Measurements from ENCODE around the gene COLEC11.

COLEC11 gene

GRCh38 chr2:3654531-3655225 is 59.8 kb downstream of the COLEC11 start (continued):
- TF ChIP-seq ZNF121 (tag by site-specific recombination; IDR thresholded peaks at IDR 0.05) = no peak
- no peak for TF ChIP-seq GLI4 (tag by site-specific recombination; IDR thresholded peaks at IDR 0.05)
- TF ChIP-seq HOXA7 (CRISPR knock-in tag; IDR thresholded peaks at IDR 0.05; ENCODE audit: borderline replicate concordance) = no peak
- no peak for TF ChIP-seq ZNF211 (tag by site-specific recombination; IDR thresholded peaks at IDR 0.05; ENCODE audit: low read depth)
- no peak for TF ChIP-seq ZNF747 (tag by site-specific recombination; IDR thresholded peaks at IDR 0.05)
- TF ChIP-seq ZNF560 (tag by site-specific recombination; IDR thresholded peaks at IDR 0.05; ENCODE audit: borderline replicate concordance) = no peak
- TF ChIP-seq ZSCAN23 (tag by site-specific recombination; IDR thresholded peaks at IDR 0.05) = no peak
- TF ChIP-seq ZBTB8A (tag by site-specific recombination; IDR thresholded peaks at IDR 0.05) = no peak
- no peak for TF ChIP-seq ZNF530 (tag by site-specific recombination; IDR thresholded peaks at IDR 0.05; ENCODE audit: low read depth)

- ChIA-PET CTCF (interaction anchor here (0.5 to 5.8 kb wide), 4 partner anchors 9 to 233 kb away, joined by 3 to 27 read pairs (median 4); no protein-coding TSS in a partner anchor), POLR2A (no interaction called here)
- Histone ChIP-seq H3K4me1 (ENCODE audit: control insufficient read depth, insufficient read depth, low read length) (no peaks in the 10 kb centered on the region), H3K36me3 (ENCODE audit: control insufficient read depth in 2 of 2, insufficient read depth in 1 of 2, low read length in 2 of 2) (no peaks in the 10 kb centered on the region), H3K27ac (ENCODE audit: extremely low read depth, low read depth, low read length) (no peak overlapping the region), H3K9me3 (ENCODE audit: control insufficient read depth, insufficient read depth, low read depth, low read length) (no peaks in the 10 kb centered on the region), H3K4me3 (ENCODE audit: low read depth, low read length) (no peak overlapping the region)
- TF ChIP-seq ZBTB48 (tag by site-specific recombination; IDR thresholded peaks at IDR 0.05) (no peak), ZNF571 (tag by site-specific recombination; IDR thresholded peaks at IDR 0.05) (no peak), ZNF132 (tag by site-specific recombination; IDR thresholded peaks at IDR 0.05; ENCODE audit: borderline replicate concordance) (no peak), ZNF645 (tag by site-specific recombination; IDR thresholded peaks at IDR 0.05) (no peak), ZBTB21 (tag by site-specific recombination; IDR thresholded peaks at IDR 0.05) (no peak), ZNF677 (tag by site-specific recombination; IDR thresholded peaks at IDR 0.05) (no peak), PRDM6 (tag by site-specific recombination; IDR thresholded peaks at IDR 0.05) (no peak), ZNF404 (tag by site-specific recombination; IDR thresholded peaks at IDR 0.05) (no peak), ZNF654 (tag by site-specific recombination; IDR thresholded peaks at IDR 0.05; ENCODE audit: low read depth) (no peak), SALL2 (tag by site-specific recombination; IDR thresholded peaks at IDR 0.05; ENCODE audit: borderline replicate concordance) (no peak), ZNF302 (tag by site-specific recombination; IDR thresholded peaks at IDR 0.05; ENCODE audit: low read depth) (no peak), ZNF10 (tag by site-specific recombination; IDR thresholded peaks at IDR 0.05) (no peak), HOXA7 (CRISPR knock-in tag; IDR thresholded peaks at IDR 0.05; ENCODE audit: borderline replicate concordance) (no peak), PRDM4 (tag by site-specific recombination; IDR thresholded peaks at IDR 0.05) (no peak), ZSCAN5A (tag by site-specific recombination; IDR thresholded peaks at IDR 0.05) (no peak), ZNF211 (tag by site-specific recombination; IDR thresholded peaks at IDR 0.05; ENCODE audit: low read depth) (no peak)
These were observed 61.2 kb downstream of the COLEC11 start for GRCh38 chr2:3655871-3656761.

Measured in HEK293 (cell line).